SJCRH30 (cell line): Measurements from ENCODE around the gene SLC25A48. TPM values are rescaled to one million over a fixed set of nuclear protein-coding genes. Genes with fewer than 3 reads are reported as not detected.
"Not testable (repeated sequence)": the region's sequence is repeated elsewhere in the genome, so short reads cannot be mapped to it uniquely, and the experiment has no call there.

Source experiments
- DNase-seq, 2 experiments: peaks; one replicate each; pipeline ENCODE4 v3.0.0-alpha.2; 2015 to 2020
- H3K27ac ChIP-seq: fragments of 250-450 bp; sonication (Bioruptor Pico); 2 replicates; pipeline ENCODE4 v1.5.1; 2020; ENCODE audit warnings: mild to moderate bottlenecking, moderate library complexity
- H3K27me3 ChIP-seq: fragments of 250-450 bp; sonication (Bioruptor Pico); 2 replicates; pipeline ENCODE4 v1.5.1; 2020; ENCODE audit warnings: mild to moderate bottlenecking, moderate library complexity
- H3K36me3 ChIP-seq: fragments of 250-450 bp; sonication (Bioruptor Pico); 2 replicates; pipeline ENCODE4 v1.5.1; 2020; ENCODE audit warnings: mild to moderate bottlenecking, moderate library complexity
- H3K4me1 ChIP-seq: fragments of 250-450 bp; sonication (Bioruptor Pico); 2 replicates; pipeline ENCODE4 v1.5.1; 2020; ENCODE audit warnings: mild to moderate bottlenecking, moderate library complexity
- H3K4me3 ChIP-seq: fragments of 250-450 bp; sonication (Bioruptor Pico); 2 replicates; pipeline ENCODE4 v1.5.1; 2020; ENCODE audit warnings: mild to moderate bottlenecking, moderate library complexity
- H3K9me3 ChIP-seq: fragments of 250-450 bp; sonication (Bioruptor Pico); replicated peaks from 2 replicates; pipeline ENCODE4 v1.5.1; 2020; ENCODE audit warnings: mild to moderate bottlenecking, moderate library complexity
- total RNA-seq: library from RNA; depleted of rRNA; stranded (reverse); fragments of >200 nt; shearing (Covaris generic); gene quantifications from 2 replicates; pipeline ENCODE4 v1.2.3, GENCODE V29; 2014

SLC25A48 gene
- total RNA-seq, 1 experiment from 2014 or later: not detected

DNA sequence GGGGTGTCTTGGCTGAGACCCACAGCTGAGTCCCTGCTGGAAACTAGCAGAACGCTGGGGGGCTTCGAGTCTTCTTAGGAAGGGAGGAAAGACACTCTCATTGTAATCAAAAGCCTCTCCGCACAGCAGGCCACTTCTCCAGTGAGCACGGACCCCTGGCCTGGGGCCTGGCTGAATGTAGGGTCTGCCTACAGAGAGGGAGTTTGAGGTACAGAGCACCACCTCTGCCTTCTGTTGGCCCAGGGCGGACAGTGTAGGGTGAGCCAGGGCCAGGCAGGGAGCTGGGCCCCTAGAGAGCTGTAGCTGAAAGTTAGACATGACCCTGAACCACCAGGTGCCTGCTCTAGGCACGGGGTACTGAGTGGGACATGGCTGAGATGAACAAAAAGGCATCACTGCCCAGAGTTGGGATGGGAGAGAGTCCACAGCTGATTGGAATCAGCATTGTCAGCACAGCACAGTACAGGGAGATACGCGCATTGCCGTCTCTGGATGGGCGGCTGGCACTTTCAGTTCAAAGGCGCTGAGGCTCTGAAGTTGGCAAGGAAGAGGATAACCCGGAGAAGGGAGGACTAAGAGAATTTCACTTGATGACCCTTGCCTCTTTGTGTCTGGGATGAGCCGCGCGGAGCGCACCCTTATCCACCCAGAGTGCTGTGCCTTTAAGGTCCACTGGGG, 363 bp upstream of the SLC25A48 start:
- no peak overlapping the region for H3K4me3 ChIP-seq
- no peak for DNase-seq

DNA sequence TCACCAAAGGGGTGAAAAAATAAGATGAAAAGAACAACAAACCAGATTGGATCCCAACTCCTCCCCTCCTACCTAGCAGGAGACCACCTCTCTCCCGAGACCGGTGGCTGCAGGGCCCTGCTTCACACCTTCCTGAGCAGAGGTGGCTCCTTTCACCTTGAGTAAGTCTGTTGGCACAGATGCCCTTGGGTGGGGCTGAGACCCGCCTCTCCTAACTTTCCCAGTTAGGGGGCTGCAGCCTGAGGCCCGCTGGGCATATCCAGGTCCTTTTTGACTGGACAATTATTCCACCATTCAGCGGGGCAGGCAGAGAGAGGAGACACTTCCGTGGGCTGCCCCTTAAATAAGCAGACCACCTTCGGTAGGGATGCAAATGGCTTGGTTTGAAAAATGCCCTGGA, 1.3 kb downstream of the SLC25A48 start:
- H3K27ac ChIP-seq: no peak overlapping the region
- no peaks in the 10 kb centered on the region; the same call in 1 of the 2 replicates for H3K4me1 ChIP-seq
- no peak overlapping the region for H3K4me3 ChIP-seq
- H3K36me3 ChIP-seq: no peaks in the 10 kb centered on the region
- no peak for DNase-seq
- H3K9me3 ChIP-seq: no peaks in the 10 kb centered on the region
- peaks cover 9% of the 10 kb centered on the region; the same call in 1 of the 2 replicates for H3K27me3 ChIP-seq

More for the DNA sequence above, 363 bp upstream of the SLC25A48 start:
- Histone ChIP-seq H3K27me3 (peaks cover 9% of the 10 kb centered on the region; the same call in 1 of the 2 replicates), H3K9me3 (no peaks in the 10 kb centered on the region), H3K27ac (no peak overlapping the region), H3K36me3 (no peaks in the 10 kb centered on the region), H3K4me1 (peaks cover 3% of the 10 kb centered on the region; the same call in 1 of the 2 replicates)

DNA sequence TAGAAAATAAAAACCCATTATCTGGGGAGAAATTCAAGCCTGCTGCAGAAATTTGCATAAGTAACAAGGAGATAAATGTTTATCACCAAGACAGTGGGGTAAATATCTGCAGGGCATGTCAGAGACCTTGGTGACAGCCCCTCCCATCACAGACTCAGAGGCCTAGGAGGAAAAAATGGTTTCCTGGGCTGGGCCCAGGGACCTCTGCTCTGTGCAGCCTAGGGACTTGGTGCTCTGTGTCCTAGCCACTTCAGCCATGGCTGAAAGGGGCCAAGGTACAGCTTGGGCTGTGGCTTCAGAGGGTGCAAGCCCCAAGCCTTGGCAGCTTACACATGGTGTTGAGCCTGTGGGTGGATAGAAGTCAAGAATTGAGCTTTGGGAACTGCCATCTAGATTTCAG, 3.9 kb downstream of the SLC25A48 start:
- not testable (repeated sequence) for H3K27ac ChIP-seq, H3K9me3 ChIP-seq, H3K4me3 ChIP-seq, DNase-seq, H3K36me3 ChIP-seq, H3K4me1 ChIP-seq
- peaks cover 11% of the 10 kb centered on the region; the same call in 1 of the 2 replicates for H3K27me3 ChIP-seq

DNA sequence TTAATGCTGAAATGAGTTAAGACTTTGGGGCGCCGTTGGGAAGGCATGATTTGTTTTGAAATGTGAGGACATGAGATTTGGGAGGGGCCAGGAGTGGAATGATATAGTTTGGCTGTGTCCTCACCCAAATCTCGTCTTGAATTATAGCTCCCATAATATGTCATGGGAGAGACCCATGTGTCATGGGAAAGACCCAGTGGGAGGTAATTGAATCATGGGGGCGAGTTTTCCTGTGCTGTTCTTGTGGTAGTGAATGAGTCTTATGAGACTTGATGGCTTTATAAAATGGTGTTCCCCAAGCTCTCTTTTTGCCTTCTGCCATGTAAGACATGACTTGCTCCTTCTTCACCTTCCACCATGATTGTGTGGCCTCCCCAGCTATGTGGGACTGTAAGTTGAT, 5.1 kb downstream of the SLC25A48 start:
- Histone ChIP-seq H3K4me3 (no peak overlapping the region), H3K27me3 (peaks cover 11% of the 10 kb centered on the region; the same call in 1 of the 2 replicates)
- DNase-seq: no peak

DNA sequence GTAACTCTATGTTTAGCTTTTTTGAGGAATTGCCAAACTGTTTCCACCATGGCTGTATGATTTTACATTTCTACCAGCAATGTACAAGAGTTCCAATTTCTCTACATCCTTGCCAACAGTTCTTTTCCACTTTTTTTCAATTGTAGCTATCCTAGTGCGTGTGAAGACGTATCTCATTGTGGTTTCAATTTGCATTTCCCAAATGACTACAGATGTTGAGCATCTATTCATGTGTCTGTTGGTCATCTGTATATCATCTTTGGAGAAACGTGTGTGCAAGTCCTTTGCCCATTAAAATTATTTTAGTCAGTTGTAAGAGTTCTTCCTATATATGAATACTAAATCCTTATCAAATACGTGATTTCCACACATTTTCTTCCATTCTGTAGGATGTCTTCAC, 6.5 kb downstream of the SLC25A48 start:
- Histone ChIP-seq H3K4me1 (no peaks in the 10 kb centered on the region), H3K9me3 (no peaks in the 10 kb centered on the region), H3K36me3 (no peaks in the 10 kb centered on the region), H3K4me3 (no peak overlapping the region), H3K27ac (no peak overlapping the region), H3K27me3 (peaks cover 11% of the 10 kb centered on the region; the same call in 1 of the 2 replicates)
- DNase-seq: no peak

More for the DNA sequence above, 5.1 kb downstream of the SLC25A48 start:
- no peaks in the 10 kb centered on the region for H3K4me1 ChIP-seq
- no peak overlapping the region for H3K27ac ChIP-seq
- no peaks in the 10 kb centered on the region for H3K36me3 ChIP-seq
- H3K9me3 ChIP-seq: no peaks in the 10 kb centered on the region

DNA sequence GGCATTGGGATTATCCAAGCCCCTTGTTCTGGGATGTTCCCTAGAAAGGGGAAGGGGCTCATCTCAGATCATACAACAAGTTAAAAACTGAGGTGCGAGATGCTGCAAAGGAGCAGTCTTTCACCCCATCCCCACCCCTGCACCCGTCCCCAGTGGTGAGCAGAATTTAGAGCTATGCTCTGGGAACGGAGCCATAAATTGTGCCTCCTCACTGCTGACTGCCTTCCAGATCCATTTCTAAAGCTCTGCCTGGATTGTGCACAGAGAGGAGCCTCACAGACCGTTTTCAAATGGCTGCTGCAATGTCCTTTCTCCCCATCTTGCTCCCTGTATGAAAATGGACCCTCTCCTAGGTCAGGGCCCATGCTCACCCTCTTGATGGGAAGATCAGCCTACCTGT, 8.3 kb downstream of the SLC25A48 start:
- no peak overlapping the region for H3K27ac ChIP-seq
- no peaks in the 10 kb centered on the region for H3K4me1 ChIP-seq
- H3K4me3 ChIP-seq: no peak overlapping the region
- H3K36me3 ChIP-seq: no peaks in the 10 kb centered on the region
- DNase-seq: no peak
- no peaks in the 10 kb centered on the region for H3K9me3 ChIP-seq
- H3K27me3 ChIP-seq: peaks cover 11% of the 10 kb centered on the region; the same call in 1 of the 2 replicates

DNA sequence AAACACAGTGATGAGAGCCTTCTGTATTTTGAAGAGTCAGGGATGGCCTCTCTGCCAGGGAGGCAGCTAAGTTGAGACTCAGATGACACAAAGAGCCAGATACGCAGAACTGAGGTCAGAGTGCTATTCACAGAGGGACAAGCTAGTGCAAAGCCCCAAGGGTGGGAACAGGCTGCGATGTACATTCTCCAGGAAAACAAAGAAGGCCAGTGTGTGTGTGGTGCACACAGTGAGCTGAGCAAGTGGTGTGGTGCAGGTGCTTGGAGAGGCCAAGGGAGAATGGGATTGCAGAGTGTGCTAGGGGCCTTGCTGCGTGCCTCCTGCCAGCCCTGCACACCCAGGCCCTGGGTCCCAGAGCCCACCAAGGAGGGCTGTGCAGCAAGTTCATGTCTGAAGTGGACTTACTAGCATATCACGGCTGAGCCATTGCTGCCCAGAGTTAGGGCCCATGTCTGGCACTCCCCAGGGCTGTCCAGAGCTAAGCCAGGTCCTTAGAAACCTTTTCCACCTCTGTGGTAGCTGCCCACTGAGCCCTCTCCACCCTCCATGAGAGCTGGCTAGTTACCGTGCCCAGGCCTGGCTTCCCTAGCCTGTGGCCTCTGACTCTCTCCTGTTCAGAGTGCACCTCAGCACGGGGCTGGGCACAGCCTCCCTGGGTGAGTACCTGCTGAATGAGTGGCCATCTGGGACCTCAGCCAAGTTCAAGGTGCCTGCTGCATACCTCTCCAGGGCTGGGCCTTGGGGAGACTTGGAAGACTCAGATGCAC, 9.3 kb downstream of the SLC25A48 start:
- H3K9me3 ChIP-seq: no peaks in the 10 kb centered on the region
- no peak overlapping the region for H3K4me3 ChIP-seq
- DNase-seq: no peak

DNA sequence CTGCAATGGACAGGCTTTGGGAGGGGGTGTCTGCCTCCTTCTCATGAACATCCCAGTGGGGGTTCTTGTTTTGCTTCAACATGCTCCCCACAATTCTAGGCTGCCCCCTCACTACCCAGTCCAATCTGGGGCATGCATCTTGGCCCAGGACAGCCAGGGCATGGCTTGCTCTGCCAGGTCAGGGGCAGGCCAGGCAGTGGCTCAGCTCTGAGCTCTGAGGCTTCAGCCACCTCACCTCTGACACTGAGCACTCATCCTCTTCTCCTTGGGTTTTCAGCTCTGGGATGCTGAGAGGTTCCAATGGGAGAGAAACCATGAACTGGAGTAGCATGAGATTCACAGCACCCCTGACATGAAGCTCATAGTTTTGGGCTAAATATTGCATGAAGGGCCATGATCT, 11.8 kb downstream of the SLC25A48 start:
- DNase-seq: no peak
- Histone ChIP-seq H3K4me3 (no peak overlapping the region), H3K27me3 (peaks cover 22% of the 10 kb centered on the region; the same call in 1 of the 2 replicates), H3K36me3 (no peaks in the 10 kb centered on the region), H3K27ac (no peak overlapping the region), H3K4me1 (no peaks in the 10 kb centered on the region), H3K9me3 (no peaks in the 10 kb centered on the region)

More for the DNA sequence above, 9.3 kb downstream of the SLC25A48 start:
- no peak overlapping the region for H3K27ac ChIP-seq
- H3K36me3 ChIP-seq: no peaks in the 10 kb centered on the region
- peaks cover 11% of the 10 kb centered on the region; the same call in 1 of the 2 replicates for H3K27me3 ChIP-seq
- no peaks in the 10 kb centered on the region for H3K4me1 ChIP-seq

DNA sequence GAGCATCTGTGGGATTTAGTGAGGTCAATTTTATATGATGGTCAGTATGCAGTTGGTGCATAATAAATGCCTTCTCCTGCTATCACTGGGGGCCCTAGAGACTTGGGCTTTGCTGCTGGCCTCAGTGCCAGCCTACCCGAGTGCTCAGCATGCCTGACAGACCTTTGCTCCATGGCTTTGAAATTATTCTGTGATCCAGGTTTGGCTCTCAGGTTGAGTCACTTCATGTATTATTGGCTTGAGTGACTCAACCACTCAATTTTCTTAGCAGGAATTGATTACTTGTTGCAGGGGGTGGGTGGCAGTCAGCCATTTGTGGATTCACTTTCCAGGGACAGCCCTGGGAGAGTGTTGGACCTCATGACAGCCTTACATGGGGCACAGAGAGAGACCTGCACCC, 13.5 kb downstream of the SLC25A48 start:
- Histone ChIP-seq H3K9me3 (no peaks in the 10 kb centered on the region), H3K4me3 (no peak overlapping the region), H3K4me1 (no peaks in the 10 kb centered on the region), H3K27ac (no peak overlapping the region), H3K27me3 (peaks cover 19% of the 10 kb centered on the region; the same call in 1 of the 2 replicates), H3K36me3 (no peaks in the 10 kb centered on the region)
- DNase-seq: no peak

DNA sequence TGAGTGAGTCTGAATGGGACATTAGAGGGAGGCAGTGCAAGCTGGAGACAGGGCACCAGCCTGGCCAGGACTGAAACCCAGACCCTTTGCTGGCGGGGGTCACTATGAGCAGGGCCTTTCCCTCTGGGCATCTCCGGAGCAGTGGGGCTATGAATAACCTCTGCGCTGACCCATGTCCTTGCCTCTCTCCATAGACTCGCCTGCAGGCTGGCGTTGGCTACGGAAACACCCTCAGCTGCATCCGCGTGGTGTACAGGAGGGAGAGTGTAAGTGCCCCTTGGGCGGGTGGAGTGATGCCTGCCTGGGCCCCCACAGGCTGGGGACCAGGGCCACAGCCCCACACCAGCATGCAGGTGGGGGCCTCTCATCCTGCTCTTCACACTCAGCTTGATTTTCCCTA, 15.8 kb downstream of the SLC25A48 start:
- Histone ChIP-seq H3K9me3 (no peaks in the 10 kb centered on the region), H3K27me3 (peaks cover 25% of the 10 kb centered on the region; the same call in 1 of the 2 replicates), H3K4me1 (no peaks in the 10 kb centered on the region), H3K36me3 (no peaks in the 10 kb centered on the region), H3K4me3 (no peak overlapping the region), H3K27ac (no peak overlapping the region)
- DNase-seq: no peak

DNA sequence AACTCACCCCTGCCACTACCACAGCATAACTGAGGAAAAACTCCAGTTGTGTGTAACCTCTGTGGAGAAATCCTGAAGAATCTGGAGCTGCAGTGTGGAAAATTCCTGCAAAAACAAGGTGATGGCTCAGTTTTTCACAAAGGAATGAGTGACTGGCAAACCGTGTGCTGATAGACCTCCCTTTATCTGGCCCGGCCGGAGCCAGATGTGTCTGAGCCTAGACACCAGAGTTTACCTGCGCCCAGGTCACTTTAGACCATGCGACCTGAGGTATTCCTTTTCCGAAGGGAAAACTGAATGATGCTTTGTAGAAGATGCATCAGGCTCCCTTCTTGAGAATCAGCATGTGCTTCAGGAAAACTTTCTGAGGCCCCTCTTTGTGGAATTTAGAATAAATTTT, 16.2 kb downstream of the SLC25A48 start:
- H3K36me3 ChIP-seq: no peaks in the 10 kb centered on the region
- no peak overlapping the region for H3K4me3 ChIP-seq
- no peaks in the 10 kb centered on the region for H3K4me1 ChIP-seq
- no peak overlapping the region for H3K27ac ChIP-seq
- H3K27me3 ChIP-seq: peaks cover 25% of the 10 kb centered on the region; the same call in 1 of the 2 replicates
- H3K9me3 ChIP-seq: no peaks in the 10 kb centered on the region
- DNase-seq: no peak

DNA sequence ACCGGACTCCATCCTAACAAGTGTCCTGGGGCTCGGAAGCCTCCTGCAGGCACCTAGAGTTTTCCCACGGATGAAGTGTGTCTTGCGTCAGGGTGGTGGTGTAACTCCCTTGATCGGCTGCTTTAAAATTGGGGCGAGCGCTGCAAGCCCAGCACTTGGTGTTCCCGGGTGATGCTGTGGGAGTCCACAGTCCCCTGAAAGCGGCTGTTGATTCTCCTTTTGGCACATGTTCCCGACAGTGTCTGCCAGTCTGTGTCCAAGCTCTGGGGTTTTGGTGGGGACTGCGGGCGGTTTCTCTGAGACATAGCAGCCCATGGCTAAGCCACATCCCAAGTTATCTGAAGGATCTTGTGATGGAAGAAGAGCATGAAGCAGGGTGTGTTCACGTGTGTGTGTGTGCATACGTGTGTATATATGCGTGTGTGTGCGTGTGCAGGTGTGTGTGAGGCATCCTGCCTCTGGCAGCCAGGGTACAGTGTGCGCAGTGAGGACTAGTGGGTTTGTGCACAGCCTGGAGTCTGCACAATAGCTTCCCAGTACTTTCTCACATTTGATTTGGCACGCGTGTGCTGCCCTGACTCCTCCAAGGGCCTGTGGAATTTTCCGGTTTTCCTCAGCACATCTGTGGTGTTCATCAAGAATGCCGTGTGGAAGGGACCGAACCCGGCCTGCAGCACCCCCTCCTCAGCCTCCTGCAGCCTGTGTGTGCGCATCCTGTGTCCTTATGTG, 16.9 kb downstream of the SLC25A48 start:
- Histone ChIP-seq H3K27me3 (peaks cover 25% of the 10 kb centered on the region; the same call in 1 of the 2 replicates), H3K4me1 (no peaks in the 10 kb centered on the region), H3K4me3 (no peak overlapping the region), H3K36me3 (no peaks in the 10 kb centered on the region), H3K27ac (no peak overlapping the region), H3K9me3 (no peaks in the 10 kb centered on the region)
- DNase-seq: no peak

DNA sequence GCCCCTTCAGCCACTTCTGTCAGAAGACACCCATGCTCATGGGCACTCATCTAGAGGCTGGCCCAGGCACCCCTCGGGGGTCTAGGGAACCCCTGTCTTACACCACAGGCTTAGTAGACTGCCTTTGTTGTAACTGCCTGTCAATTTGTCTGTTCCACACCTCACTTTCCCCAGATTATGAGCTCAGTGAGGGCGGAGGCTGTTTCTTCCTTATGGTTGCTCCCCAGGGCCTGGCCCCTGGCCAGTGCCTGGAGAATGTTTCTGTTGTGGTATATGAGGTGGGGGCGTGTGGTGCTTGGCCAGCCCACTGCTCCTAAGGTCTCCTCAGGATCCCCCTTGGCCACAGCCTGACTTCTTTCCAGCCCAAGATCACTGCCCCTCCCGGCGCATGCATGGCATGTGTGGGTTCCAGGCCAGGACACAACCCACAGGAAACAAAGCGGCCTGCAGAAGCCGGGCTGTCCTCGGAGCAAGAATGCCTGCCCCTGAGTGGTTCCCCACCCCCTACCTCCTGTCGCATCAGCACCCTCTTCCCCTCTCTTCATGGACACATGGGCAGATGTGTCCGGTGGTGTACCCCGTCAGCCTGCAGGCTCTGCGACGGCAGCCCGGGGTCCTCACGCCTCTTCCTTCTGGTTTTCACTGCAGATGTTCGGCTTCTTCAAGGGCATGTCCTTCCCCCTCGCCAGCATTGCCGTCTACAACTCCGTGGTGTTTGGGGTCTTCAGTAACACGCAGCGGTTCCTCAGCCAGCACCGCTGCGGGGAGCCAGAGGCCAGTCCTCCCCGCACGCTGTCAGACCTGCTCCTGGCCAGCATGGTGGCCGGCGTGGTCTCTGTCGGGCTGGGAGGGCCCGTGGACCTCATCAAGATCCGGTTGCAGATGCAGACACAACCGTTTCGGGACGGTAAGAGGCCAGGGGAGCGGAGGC, 17.7 kb downstream of the SLC25A48 start:
- H3K27me3 ChIP-seq: peaks cover 28% of the 10 kb centered on the region; the same call in 1 of the 2 replicates
- no peaks in the 10 kb centered on the region for H3K9me3 ChIP-seq
- no peaks in the 10 kb centered on the region for H3K36me3 ChIP-seq
- no peak overlapping the region for H3K27ac ChIP-seq
- DNase-seq: no peak
- no peaks in the 10 kb centered on the region for H3K4me1 ChIP-seq
- no peak overlapping the region for H3K4me3 ChIP-seq
